PC-9 (cell line): ENCODE measurements around the gene SCARB1.

Experiments
- EZH2 ChIP-seq: fragments of 200-600 bp; sonication (generic); IDR thresholded peaks from 2 replicates; pipeline ENCODE4 v1.8.0; 2017; ENCODE audit warnings: antibody characterized with exemption, low read depth
- TF ChIP-seq, protein P1 (sequence below): fragments of 200-600 bp; sonication (generic); conservative IDR thresholded peaks from 2 replicates; pipeline ENCODE4 v1.6.1; 2017; ENCODE audit warnings: mixed run types, antibody characterized with exemption, mild to moderate bottlenecking, moderate library complexity

DNA sequence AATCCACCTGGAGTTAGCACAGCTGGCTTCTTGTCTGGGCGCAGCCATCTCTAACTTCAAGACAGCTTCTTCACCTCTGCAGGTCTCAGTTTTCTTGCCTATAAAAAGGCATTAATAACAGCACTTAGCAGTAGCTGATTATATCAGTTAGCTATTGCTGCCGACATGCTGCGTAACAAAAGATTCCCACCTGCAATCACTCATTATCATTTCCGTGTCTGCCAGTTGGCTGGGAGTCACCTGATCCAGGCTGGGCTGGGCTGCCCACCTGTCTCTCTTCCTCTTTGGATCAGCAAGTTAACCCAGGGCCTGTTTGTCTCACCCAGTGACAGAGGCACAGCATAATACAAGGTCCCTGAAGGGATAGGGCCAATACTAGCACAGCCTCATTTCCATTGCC, 109.7 kb downstream of the SCARB1 start:
- TF ChIP-seq, protein P1, sequence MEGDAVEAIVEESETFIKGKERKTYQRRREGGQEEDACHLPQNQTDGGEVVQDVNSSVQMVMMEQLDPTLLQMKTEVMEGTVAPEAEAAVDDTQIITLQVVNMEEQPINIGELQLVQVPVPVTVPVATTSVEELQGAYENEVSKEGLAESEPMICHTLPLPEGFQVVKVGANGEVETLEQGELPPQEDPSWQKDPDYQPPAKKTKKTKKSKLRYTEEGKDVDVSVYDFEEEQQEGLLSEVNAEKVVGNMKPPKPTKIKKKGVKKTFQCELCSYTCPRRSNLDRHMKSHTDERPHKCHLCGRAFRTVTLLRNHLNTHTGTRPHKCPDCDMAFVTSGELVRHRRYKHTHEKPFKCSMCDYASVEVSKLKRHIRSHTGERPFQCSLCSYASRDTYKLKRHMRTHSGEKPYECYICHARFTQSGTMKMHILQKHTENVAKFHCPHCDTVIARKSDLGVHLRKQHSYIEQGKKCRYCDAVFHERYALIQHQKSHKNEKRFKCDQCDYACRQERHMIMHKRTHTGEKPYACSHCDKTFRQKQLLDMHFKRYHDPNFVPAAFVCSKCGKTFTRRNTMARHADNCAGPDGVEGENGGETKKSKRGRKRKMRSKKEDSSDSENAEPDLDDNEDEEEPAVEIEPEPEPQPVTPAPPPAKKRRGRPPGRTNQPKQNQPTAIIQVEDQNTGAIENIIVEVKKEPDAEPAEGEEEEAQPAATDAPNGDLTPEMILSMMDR, result no peak
- no peak for TF ChIP-seq EZH2
